ENCODE results near the gene TMEM109.

Gene TMEM109

DNA sequence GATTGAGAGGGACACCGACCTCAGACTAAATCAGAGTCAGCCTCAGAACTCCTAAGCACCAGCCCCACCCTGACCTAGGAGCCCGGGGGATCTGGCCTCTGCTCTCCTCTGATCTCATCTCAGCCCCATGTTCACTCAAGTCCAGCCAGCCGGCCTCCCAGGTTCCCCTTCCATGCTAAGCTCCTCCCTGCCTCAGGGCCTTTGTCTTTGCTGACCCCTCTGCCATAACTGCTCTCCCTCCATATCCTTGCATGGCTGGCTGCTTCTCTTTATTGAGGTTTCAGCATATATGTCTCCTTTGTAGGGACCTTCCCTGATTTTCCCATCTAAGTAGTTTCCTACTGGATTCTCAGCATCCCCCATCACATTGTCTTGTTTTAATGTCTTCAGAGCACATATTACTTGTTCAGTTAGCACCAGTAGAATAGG is 38.8 kb downstream of the TMEM109 start:
- no peak for DNase-seq (ENCODE audit: low read depth)
- no peak for TF ChIP-seq CTCF (IDR thresholded peaks at IDR 0.05; ENCODE audit: insufficient read depth, low read depth, low read length, missing control alignments)
- no peak overlapping the region for H3K4me3 ChIP-seq (ENCODE audit: low read length)

- DNase-seq (ENCODE audit: low read depth) = no peak
- no peak overlapping the region for H3K4me3 ChIP-seq (ENCODE audit: low read length)
Measured at GRCh38 chr11:60953781-60954180, 39.8 kb downstream of the TMEM109 start.

GRCh38 chr11:60954421-60954820 is 40.5 kb downstream of the TMEM109 start:
- DNase-seq (ENCODE audit: low read depth) = no peak

More at GRCh38 chr11:60953781-60954180, 39.8 kb downstream of the TMEM109 start:
- TF ChIP-seq CTCF (IDR thresholded peaks at IDR 0.05; ENCODE audit: insufficient read depth, low read depth, low read length, missing control alignments) = no peak

GRCh38 chr11:60955571-60955970 is 41.6 kb downstream of the TMEM109 start:
- peak; percentile 11 for DNase-seq (ENCODE audit: low read depth)
- TF ChIP-seq CTCF (IDR thresholded peaks at IDR 0.05; ENCODE audit: insufficient read depth, low read depth, low read length, missing control alignments) = no peak
- no peak overlapping the region for H3K4me3 ChIP-seq (ENCODE audit: low read length)

More at GRCh38 chr11:60954421-60954820, 40.5 kb downstream of the TMEM109 start:
- H3K4me3 ChIP-seq (ENCODE audit: low read length) = no peak overlapping the region
- TF ChIP-seq CTCF (IDR thresholded peaks at IDR 0.05; ENCODE audit: insufficient read depth, low read depth, low read length, missing control alignments) = no peak

- TF ChIP-seq CTCF (IDR thresholded peaks at IDR 0.05; ENCODE audit: insufficient read depth, low read depth, low read length, missing control alignments) = no peak
- peak; percentile 14 for DNase-seq (ENCODE audit: low read depth)
- H3K4me3 ChIP-seq (ENCODE audit: low read length) = no peak overlapping the region
Measured at GRCh38 chr11:60957188-60957587, 43.2 kb downstream of the TMEM109 start.

DNA sequence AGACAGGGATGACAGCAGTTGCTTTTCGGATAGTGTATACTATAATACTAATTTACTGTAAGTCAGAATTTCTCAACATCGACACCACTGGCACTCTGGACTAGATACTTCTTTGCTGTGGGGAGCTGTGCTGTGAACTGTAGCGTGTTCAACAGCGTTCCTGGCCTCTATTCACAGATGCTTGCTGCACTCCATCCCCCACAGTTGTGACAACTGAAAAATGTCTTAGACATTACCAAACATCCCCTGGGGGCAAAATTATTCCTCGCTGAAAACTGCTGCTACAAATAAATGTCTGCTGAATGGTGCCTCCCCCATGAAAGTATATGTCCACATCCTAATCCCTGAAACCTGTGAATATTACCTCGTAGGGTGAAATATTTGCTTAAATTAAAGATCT is 45.5 kb downstream of the TMEM109 start:
- H3K4me3 ChIP-seq (ENCODE audit: low read length) = no peak overlapping the region
- peak; percentile 14 for DNase-seq (ENCODE audit: low read depth)
- no peak for TF ChIP-seq CTCF (IDR thresholded peaks at IDR 0.05; ENCODE audit: insufficient read depth, low read depth, low read length, missing control alignments)

- no peak for TF ChIP-seq CTCF (IDR thresholded peaks at IDR 0.05; ENCODE audit: insufficient read depth, low read depth, low read length, missing control alignments)
- no peak overlapping the region for H3K4me3 ChIP-seq (ENCODE audit: low read length)
- no peak for DNase-seq (ENCODE audit: low read depth)
Measured at GRCh38 chr11:60960405-60960804, 46.4 kb downstream of the TMEM109 start.
